HG03354 (cell line): ENCODE data around the gene PPP5C.
"Not testable (repeated sequence)": the region's sequence is repeated elsewhere in the genome, so short reads cannot be mapped to it uniquely, and the experiment has no call there.

Experiments used
- ATAC-seq: cut with Tn5 transposase; IDR thresholded peaks from one replicate; pipeline ENCODE4 v1.9.1; 2021; ENCODE audit warnings: mild to moderate bottlenecking; ENCODE audit not compliant: unreplicated experiment, poor library complexity, severe bottlenecking

The PPP5C gene, protein sequence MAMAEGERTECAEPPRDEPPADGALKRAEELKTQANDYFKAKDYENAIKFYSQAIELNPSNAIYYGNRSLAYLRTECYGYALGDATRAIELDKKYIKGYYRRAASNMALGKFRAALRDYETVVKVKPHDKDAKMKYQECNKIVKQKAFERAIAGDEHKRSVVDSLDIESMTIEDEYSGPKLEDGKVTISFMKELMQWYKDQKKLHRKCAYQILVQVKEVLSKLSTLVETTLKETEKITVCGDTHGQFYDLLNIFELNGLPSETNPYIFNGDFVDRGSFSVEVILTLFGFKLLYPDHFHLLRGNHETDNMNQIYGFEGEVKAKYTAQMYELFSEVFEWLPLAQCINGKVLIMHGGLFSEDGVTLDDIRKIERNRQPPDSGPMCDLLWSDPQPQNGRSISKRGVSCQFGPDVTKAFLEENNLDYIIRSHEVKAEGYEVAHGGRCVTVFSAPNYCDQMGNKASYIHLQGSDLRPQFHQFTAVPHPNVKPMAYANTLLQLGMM

DNA sequence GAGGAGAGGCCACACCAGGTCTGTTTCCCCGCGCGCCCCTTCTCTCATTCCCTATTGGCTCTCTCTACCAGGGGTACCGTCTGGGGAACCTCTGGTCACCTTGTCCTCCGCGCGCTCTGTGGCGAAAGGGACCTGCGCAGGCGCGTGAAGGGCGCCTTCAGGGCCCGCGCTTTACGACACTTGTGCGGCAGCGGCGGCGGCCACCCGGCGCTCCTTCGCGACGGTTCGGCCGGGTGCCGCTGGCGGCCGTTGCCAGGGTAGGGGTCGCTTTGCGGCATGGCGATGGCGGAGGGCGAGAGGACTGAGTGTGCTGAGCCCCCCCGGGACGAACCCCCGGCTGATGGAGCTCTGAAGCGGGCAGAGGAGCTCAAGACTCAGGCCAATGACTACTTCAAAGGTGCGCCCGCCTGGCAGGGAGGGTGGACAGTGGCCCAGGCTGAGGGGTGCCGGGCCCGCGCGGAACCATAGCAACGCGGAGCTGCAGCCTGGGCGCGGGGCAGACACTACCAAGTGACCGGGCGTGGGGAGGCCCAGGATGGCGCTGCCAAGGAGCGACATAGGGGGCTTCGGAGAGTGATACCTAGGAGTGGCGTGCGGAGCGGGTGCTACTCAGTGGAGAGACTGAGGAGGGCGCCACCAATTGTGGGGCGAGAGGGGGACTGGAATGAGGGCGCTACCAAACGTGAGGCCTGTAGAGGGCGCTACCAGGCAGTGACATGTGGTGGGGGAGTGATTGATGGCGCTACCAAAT lies at the start of gene PPP5C:
Gene PPP5C (plus strand): TSS at position 267 of the 751 bp plus-strand sequence. CDS start 10 bp downstream, at position 277.
- peak; percentile 65 for ATAC-seq

DNA sequence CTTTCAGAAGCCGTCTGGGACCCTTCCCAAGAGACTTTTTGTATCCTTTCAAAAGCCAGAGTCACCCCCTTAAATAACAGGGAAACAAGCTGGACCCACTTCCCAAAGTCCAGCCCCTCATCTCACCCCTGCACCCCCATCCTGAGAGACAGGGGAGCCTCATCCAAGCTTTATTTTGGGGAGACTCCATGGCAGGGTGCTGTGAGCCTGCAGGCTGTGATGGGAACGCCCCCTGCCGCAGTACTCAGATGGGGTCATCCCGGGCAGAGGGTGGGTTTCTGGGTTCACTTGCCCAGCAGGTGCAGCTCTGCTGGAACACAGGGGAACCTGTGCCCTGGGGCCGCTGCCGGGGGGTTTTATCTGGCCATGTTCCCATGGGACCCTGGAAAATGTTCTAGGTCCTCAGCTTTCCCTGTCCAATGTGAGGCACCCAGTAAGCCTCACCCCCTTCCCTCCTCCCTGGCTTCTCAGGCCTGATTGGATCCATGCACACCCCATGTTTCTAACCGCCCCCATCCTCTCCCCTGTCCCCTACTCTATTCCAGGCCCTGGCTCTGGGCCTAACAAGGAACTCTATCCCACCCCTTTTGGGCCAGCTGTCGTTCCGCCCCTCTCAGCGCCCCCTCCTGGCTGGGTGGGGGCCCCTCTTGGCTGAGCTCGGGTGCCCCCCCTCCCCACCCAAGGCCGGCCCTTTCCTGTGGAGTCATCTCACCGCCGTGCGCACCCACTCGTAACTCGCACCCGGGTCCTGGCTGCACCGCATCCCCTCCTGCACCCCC lies 49.0 kb upstream of the PPP5C start:
- ATAC-seq = no peak

DNA sequence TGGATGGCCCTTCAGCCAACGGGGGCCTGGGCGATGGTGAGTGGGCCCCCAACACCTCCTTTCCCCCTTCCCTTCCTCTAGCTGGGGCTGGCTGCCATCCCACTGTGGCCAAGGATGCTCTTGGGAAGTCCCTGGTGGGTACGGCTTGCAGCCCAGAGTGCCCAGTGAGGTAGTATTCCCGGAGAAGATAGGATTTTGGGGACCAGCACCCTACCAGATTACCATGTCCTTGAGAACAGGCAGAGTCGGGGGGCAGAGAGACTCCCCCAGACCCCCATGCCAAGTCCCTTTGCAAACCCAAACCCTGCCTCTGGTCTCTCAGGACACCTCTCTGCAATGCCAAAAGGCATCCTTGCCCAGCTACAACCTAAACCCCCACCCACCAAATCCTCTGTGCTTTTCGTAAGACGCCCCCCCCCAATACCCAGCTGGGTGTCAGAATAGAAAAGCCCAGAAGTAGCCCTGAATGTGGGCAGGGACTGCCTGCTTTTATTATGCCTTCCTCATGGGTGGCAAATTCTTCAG lies 48.3 kb upstream of the PPP5C start:
- no peak for ATAC-seq

DNA sequence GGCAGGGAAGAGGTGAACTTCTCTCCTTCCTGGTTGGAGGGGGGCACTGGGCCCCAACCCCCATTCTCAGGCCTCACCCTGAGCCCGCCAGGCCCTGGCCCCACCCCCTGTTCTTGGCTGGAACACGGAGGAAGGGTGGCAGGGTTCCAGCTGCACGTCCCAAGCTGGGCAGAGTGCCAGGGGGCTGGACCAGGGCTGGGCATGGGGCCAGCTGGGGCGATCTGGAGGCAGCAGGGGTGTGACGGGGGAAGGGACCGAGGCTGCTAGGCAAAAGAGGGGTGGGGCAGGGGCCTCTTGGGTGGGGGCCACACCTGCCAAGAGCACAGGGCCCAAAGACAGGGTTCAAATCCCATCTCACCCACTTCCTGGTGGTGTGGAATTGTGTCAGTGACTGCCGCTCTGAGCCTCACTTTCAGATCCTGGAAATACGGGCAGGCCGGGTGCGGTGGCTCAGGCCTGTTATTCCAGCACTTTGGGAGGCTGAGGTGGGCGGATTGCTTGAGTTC lies 47.8 kb upstream of the PPP5C start:
- no peak for ATAC-seq

DNA sequence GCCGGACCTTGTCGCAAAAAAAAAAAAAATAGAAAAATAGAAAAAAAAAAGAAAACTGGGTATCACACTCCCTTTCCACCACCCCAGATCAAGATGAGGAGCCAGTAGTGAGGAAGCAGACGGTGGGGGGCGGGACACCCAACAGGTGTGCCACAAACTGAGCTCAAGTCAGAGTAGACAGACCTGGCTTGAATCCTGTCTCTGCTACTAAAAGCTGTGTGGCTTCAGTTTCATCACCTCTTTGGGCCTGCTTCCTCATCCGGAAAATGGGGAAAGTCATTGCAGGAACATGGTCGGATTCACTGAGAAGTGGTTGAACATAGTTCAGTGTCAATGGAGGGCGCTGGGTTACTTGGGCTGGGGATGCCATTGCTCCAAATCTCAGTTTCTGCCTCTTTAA lies 47.2 kb upstream of the PPP5C start:
- no peak for ATAC-seq

DNA sequence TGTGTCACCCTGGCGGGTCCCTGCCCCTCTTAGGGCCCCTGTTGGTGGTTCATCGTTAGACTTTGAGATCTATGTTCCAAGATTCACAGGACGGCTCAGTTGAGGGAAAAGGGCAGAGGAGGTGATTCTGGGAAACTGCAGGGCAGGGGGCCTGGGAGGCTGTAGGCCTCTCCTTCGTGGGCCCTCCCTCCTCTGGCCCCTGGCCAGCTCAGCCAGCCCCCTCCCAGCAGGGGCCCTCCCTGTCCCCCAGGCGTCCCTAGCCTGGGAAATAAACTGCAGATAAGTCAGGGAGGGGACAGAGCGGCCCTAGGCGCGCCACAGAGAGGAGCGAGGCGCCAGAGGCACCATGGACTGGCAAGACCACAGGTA lies 43.6 kb upstream of the PPP5C start:
- ATAC-seq = no peak

DNA sequence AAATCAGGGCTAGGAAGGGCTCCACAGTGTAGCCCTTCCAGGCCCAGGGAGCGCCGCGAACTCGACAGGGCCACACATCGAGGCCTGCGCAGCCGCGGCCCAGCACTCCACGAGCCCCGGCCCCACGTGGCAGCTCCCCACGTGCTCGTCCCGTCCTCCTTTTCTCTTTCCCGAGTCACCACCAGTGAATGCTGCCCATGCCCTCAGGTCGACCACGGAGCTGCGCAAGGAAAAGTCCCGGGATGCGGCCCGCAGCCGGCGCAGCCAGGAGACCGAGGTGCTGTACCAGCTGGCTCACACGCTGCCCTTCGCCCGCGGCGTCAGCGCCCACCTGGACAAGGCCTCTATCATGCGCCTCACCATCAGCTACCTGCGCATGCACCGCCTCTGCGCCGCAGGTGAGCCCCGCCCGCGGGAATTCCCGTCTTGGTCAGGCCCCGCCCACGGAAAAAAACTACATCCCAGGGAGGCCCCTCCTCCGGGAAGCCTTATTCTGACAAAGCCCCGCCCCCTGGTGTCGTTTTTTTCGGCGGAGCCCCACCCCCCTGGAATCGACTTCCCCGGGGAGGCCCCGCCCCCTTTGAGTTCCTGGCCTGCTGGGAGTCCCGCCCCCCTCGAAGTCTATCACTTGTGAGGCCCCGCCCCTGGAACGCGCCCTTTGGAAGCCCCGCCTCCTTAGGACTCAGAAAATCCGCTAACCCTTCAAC lies 43.0 kb upstream of the PPP5C start:
- ATAC-seq = no peak

DNA sequence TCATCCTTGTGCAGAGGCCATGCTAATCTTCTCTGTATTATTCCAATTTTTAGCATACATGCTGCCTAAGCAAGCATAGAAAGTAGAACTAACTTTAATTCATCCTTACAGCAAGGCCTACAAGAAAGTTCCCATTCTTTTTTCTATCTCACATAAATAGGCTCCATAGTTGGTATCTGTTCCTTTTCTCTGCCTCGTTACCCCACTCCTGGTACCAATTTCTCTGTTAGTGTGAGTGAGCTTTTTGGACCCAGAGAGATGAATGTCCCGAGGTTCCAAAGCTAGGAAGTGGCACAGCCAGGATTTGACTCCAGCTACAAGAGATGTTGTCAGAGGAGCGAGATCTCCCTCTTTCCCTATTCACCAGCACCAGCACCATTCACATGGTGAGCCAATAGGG lies 40.4 kb upstream of the PPP5C start:
- ATAC-seq = no peak

DNA sequence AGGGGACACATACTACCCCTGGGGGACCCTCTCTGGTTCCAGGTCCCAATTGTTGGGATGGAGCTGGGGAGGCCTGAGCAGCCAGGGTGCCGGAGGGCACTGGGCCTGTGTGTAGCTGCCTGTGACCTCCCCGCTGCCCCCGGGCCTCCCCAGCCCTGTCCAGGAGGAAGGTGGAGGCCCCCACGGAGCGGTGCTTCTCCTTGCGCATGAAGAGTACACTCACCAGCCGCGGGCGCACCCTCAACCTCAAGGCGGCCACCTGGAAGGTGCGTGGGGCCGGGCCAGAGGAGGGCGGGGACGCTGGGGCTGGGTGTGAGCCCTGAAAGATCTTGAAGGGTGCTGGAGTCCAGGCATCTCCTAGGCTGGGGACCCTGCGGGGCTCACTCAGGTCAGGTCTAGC lies 38.4 kb upstream of the PPP5C start:
- no peak for ATAC-seq

DNA sequence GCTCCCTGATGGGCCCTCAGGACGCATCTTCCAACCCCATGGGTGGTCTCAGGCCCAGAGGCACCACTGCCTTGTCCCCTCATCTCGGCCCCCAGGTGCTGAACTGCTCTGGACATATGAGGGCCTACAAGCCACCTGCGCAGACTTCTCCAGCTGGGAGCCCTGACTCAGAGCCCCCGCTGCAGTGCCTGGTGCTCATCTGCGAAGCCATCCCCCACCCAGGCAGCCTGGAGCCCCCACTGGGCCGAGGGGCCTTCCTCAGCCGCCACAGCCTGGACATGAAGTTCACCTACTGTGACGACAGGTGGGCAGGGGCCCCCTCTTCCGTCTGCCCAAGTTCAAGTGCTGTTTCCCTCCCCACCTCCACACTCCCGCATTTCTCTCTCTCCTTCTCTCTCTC lies 37.8 kb upstream of the PPP5C start:
- ATAC-seq = no peak

DNA sequence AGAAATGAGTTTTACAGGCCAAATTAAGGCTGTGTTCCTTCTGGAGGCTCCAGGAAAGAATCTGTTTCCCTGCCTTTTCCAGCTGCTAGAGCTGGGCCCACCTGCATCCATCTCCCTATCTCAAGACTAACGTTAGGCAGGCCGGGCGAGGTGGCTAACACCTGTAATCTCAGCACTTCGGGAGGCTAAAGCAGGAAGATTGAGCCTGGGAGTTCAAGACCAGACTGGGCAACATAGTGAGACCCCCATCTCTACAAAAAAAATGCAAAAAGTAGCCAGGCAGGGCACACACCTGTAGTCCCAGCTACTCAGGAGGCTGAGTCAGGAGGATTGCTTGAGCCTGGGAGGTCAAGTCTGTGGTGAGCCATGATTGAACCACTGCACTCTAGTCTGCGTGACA lies 35.4 kb upstream of the PPP5C start:
- no peak for ATAC-seq

DNA sequence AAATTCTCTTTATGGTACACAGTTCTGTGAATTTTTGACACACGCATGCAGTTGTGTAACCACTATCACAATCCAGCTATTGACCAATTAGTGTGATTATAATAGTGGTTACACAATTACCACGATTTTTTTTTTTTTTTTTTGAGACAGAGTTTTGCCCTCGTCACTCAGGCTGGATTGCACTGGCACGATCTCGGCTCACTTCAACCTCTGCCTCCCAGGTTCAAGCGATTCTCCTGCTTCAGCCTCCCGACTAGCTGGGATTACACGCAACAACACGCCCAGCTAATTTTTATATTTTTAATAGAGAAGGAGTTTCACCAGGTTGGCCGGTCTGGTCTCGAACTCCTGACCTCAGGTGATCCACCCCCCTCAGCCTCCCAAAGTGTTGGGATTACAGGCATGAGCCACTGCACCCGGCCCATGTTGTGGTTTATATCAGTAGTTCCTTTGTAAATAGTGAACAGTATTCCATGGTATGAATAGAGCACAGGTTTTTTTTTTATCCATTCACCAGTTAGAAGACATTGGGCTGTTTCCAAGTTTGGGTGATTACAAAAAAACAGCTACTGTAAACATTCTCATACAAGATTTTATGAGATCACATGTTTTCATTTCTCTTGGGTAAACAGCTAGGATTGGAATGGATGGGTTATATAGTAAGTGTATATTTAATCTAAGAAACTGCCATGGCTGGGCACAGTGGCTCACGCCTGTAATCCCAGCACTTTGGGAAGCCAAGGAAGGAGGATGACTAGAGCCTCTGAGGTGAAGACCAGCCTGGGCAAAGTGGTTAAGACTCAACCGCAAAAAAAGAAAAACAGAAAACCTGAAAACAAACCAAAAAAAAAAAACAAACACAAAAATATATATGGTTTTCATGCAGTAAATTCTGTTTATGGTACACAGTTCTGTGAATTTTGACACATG lies 33.1 kb upstream of the PPP5C start:
- not testable (repeated sequence) for ATAC-seq

DNA sequence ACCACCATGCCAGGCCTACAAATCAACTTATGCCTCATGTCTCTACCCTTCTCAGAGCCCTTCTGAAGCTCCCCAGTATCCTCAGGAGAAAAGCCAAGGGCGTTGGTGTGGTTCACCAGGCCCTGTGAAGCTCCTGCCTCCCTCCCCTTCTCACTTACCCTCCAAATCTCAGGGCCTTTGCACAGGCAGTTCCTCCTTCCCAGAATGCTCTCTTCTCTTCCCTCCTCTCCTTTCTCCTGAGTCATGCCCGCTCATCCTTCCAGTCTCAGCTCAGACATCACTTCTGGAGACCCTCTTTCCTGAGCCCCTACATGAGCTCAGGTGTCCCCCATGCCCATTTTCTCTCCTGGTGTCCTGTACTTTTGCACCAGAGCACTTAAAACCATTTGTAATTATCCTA lies 29.5 kb upstream of the PPP5C start:
- ATAC-seq = no peak

DNA sequence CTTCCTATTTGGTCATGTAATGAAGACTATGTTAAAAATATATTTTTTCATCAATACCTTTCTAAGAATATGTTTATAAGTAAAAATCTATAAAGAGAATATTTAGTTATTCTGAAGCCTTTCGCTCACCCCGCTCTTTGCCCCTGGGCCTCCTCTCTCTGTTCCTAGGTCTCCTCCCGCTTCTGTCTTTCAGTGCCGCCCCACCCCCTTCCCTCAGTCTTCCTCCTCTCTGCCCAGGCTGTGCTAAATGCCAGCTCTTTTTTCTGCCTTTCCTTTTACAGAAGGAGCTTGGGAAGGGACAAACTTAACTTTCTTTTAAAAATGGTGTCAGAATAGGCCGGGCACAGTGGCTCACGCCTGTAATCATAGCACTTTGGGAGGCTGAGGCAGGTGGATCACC lies 27.3 kb upstream of the PPP5C start:
- no peak for ATAC-seq

DNA sequence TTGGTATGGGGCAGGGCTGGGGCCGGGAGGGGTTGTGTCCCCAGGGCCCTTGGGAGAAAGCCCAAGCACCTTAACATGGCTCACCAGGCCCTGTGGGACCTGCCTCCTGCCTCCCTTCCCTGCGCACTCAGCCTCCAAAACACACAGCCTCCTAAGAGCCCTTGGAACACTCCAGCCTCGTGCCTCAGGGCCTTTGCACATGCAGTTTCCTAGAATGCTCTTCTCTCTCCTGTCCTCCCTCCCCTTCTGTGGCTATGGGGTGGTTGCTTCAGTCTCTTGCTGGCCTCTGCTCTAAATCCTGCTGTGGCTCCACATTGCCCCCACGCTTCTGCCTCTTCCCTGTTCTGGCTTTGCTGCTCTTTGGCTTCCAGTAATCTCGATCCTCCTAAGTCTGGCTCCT lies 26.3 kb upstream of the PPP5C start:
- no peak for ATAC-seq

DNA sequence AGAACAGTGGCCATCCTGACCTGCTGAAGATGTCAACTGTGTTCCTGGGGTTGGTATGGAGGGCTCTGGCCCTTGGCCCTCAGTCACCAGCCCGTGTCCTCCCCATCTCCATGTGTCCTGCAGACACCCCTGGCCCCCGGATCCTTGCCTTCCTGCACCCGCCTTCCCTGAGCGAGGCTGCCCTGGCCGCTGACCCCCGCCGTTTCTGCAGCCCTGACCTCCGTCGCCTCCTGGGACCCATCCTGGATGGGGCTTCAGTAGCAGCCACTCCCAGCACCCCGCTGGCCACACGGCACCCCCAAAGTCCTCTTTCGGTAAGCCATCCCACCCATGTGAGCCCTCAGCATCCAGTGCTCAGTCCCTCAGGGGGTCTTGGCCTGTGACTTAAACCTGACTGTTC lies 25.2 kb upstream of the PPP5C start:
- ATAC-seq = no peak

DNA sequence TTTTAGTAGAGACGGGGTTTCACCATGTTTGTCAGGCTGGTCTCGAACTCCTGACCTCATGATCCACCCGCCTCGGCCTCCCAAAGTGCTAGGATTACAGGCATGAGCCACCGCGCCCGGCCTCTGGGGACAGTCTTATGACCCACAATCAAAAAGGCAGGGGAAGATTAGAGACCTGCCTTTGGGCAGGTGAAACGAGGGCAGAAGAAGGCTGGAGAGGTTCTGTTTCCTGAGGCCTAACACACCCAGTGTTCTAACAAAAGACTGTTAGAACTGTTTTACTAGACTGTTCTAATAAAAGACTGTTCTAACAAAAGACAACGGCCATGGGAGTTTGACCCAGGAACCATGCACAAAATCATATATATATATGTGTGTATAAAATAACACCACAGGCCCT lies 23.7 kb upstream of the PPP5C start:
- ATAC-seq = not testable (repeated sequence)

DNA sequence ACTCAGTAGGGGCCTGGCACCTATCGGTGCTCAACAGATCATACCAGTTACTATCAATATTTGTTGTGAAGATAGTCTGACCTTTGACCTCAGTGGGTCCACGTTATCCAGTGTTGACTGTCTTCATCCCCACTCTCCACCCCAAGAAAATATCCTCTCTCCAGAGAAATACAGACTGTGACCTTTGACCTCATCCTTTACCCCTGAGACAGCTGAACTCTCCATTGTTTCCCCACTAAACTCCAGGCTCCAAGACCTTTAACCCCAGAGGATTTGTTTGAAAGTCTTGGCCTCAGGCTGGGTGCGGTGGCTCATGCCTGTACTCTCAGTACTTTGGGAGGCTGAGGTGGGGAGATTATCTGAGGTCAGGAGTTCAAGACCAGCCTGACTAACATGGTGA lies 22.6 kb upstream of the PPP5C start:
- no peak for ATAC-seq
